Measurements from ENCODE around the gene PCARE. TPM values are rescaled to one million over a fixed set of nuclear protein-coding genes. Genes with fewer than 3 reads are reported as not detected.

PCARE gene
- total RNA-seq (2022; extraction: Qiagen RNA extraction; ENCODE audit: low read depth) = not detected in 5 replicates

DNA sequence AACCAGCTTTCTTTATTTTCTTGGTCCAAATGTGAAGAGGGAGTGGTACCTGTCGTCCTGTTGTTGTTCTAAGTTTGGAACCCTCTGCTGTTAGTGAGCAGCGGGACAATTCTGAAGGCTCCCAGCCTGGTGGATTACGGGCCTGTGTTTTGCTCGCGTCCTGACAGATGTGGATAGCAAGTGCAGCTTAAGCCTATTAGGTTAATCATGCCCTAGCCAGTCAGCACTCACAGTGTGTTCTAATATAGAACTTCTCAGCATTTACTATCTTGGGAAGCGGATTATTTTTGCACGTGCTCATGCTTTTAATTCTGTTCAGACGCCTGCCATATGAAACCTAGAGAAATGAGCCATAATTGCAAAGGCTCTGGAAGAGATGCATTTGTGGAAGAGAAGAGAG lies at the start of gene PCARE:
TSS of gene PCARE (minus strand) at position 113 of the 400 bp plus-strand sequence. CDS start 262 bp downstream, outside the sequence.

GRCh38 chr2:29114946-29115609 lies 40.8 kb upstream of the PCARE start, which contains the start of gene CLIP4:
TSS of gene CLIP4 (plus strand) at chr2:29115415. CDS start at chr2:29121389, 5,974 bp downstream.

Other genes starting within 250 kb of the PCARE start
- 15.9 to 18.2 TPM (median 17.7 TPM) in 5 replicates for gene TRMT61B, start 204.2 kb downstream of the PCARE start, total RNA-seq (2022; extraction: Qiagen RNA extraction; ENCODE audit: low read depth)
- gene WDR43, start 179.9 kb downstream of the PCARE start, total RNA-seq (2022; extraction: Qiagen RNA extraction; ENCODE audit: low read depth) = 84.5 to 107 TPM (median 96.4 TPM) in 5 replicates
- 0.12 to 0.33 TPM (median 0.15 TPM) in 5 replicates for gene TOGARAM2, start 93.2 kb downstream of the PCARE start, total RNA-seq (2022; extraction: Qiagen RNA extraction; ENCODE audit: low read depth)
- gene CLIP4, start 40.9 kb upstream of the PCARE start, total RNA-seq (2022; extraction: Qiagen RNA extraction; ENCODE audit: low read depth) = 22.4 to 33.0 TPM (median 30.0 TPM) in 5 replicates

Data from A549 treated with DMSO at 1 μM for 4 hours (cell line).